PFSK-1 (cell line): ENCODE results near the gene NGB.

ENCODE experiments used
- FOXP2 ChIP-seq: optimal IDR thresholded peaks from 2 replicates; pipeline ENCODE3; 2011; ENCODE audit warnings: borderline replicate concordance, control low read depth, inconsistent platforms; ENCODE audit not compliant: insufficient read depth; ENCODE audit errors: extremely low read length, extremely low read depth
- POLR2AphosphoS5 ChIP-seq: IDR thresholded peaks from 2 replicates; pipeline ENCODE4 v1.6.1; 2012; ENCODE audit warnings: low read depth, mild to moderate bottlenecking, control low read depth, low read length, moderate library complexity
- SIN3A ChIP-seq: IDR thresholded peaks from 2 replicates; pipeline ENCODE4 v1.6.1; 2012; ENCODE audit warnings: mild to moderate bottlenecking, low read length, moderate library complexity, borderline replicate concordance; ENCODE audit not compliant: insufficient read depth
- TAF1 ChIP-seq: IDR thresholded peaks from 2 replicates; pipeline ENCODE4 v1.6.1; 2012; ENCODE audit warnings: low read length, control low read depth, borderline replicate concordance; ENCODE audit not compliant: insufficient read depth
- TF ChIP-seq, protein P1 (sequence below), 2 experiments: IDR thresholded peaks; 2 replicates each; pipeline versions ENCODE4 v1.6.1 to v1.8.0; 2011 to 2012; ENCODE audit warnings: low read depth in 2 of 2, low read length in 2 of 2, control low read depth in 1 of 2, inconsistent platforms in 1 of 2, mild to moderate bottlenecking in 1 of 2, moderate library complexity in 1 of 2; ENCODE audit not compliant: insufficient read depth in 1 of 2

DNA sequence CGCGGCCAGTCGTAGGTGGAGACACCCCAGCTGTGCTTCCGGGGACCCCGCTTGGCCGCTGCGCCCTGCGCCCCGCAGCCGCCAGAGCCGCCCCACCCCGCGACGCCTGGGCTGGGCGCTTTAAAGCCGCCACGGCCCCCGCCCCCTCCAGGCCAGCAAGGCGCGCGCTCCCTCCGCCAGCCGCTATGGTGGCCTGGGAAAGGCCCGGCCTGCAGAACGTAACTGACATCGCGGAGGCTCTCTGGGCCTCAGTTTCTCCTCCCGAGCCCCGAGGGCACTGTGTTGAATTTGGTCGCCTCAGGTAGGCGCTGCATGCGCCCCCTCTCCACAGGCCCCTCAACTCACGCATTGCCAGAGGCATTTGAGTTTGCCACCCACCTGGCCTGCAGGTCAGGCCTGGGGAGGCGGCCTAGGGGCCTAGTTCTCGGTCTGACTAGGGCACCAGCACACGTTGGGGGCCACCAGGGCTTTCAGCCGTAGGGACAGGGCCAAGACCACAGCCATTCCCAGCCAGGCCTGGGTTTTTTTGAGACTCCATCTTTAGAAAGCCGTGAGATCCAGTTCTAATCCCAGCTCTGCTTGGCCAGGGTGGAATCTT, at the start of gene NGB:
- TF ChIP-seq POLR2AphosphoS5, result no peak
- no peak for TF ChIP-seq TAF1
- no peak for TF ChIP-seq SIN3A
- TF ChIP-seq, protein P1, sequence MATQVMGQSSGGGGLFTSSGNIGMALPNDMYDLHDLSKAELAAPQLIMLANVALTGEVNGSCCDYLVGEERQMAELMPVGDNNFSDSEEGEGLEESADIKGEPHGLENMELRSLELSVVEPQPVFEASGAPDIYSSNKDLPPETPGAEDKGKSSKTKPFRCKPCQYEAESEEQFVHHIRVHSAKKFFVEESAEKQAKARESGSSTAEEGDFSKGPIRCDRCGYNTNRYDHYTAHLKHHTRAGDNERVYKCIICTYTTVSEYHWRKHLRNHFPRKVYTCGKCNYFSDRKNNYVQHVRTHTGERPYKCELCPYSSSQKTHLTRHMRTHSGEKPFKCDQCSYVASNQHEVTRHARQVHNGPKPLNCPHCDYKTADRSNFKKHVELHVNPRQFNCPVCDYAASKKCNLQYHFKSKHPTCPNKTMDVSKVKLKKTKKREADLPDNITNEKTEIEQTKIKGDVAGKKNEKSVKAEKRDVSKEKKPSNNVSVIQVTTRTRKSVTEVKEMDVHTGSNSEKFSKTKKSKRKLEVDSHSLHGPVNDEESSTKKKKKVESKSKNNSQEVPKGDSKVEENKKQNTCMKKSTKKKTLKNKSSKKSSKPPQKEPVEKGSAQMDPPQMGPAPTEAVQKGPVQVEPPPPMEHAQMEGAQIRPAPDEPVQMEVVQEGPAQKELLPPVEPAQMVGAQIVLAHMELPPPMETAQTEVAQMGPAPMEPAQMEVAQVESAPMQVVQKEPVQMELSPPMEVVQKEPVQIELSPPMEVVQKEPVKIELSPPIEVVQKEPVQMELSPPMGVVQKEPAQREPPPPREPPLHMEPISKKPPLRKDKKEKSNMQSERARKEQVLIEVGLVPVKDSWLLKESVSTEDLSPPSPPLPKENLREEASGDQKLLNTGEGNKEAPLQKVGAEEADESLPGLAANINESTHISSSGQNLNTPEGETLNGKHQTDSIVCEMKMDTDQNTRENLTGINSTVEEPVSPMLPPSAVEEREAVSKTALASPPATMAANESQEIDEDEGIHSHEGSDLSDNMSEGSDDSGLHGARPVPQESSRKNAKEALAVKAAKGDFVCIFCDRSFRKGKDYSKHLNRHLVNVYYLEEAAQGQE (IDR thresholded peaks at IDR 0.05; ENCODE audit: insufficient read depth in 1 of 2, low read depth in 2 of 2, low read length in 2 of 2), result no peak
- no peak for TF ChIP-seq FOXP2
